Panc1 (cell line): ENCODE data around the gene RASGEF1B. TPM values are rescaled to one million over a fixed set of nuclear protein-coding genes. Genes with fewer than 3 reads are reported as not detected.
"Not testable (repeated sequence)": the region's sequence is repeated elsewhere in the genome, so short reads cannot be mapped to it uniquely, and the experiment has no call there.

Source experiments
- ATAC-seq: fragments of 200-7000 bp; cut with Tn5 transposase; 2 replicates; pipeline ENCODE4 v1.9.1; 2020; ENCODE audit warnings: mild to moderate bottlenecking, moderate library complexity
- BruUV-seq: library from RNA; stranded (reverse); fragments of 400-500 nt; replicated peaks from 2 replicates; lab custom pipeline; 2021; lab: Mats Ljungman, UMichigan
- CTCF ChIA-PET: fragments of 300-600 bp; sonication (Branson Sonifier 250); formaldehyde crosslinking; loops from one replicate; lab custom pipeline; 2022; ENCODE audit warnings: antibody characterized with exemption; lab: Charles Lee
- POLR2A ChIA-PET: fragments of 300-600 bp; sonication (Branson Sonifier 250); formaldehyde crosslinking; loops from one replicate; lab custom pipeline; 2022; ENCODE audit warnings: antibody characterized with exemption; lab: Charles Lee
- DNase-seq: peaks from one replicate; pipeline ENCODE4 v3.0.0-alpha.2; 2010; ENCODE audit warnings: low read depth, low spot score
- H3K27ac ChIP-seq: 2 replicates; pipeline ENCODE4 v1.5.1; 2011; ENCODE audit warnings: mild to moderate bottlenecking, low read length, inconsistent platforms
- H3K27me3 ChIP-seq: fragments of 200-500 bp; sonication (Bioruptor generic); 2 replicates; pipeline ENCODE4 v1.6.0; 2014; ENCODE audit warnings: low read length, inconsistent platforms; ENCODE audit not compliant: control insufficient read depth, insufficient read depth
- H3K36me3 ChIP-seq: fragments of 200-500 bp; sonication (Bioruptor generic); 2 replicates; pipeline ENCODE4 v1.5.1; 2014; ENCODE audit warnings: inconsistent platforms, mild to moderate bottlenecking, low read length, moderate library complexity; ENCODE audit not compliant: control insufficient read depth, insufficient read depth
- H3K4me1 ChIP-seq: 2 replicates; pipeline ENCODE4 v1.5.1; 2011; ENCODE audit warnings: inconsistent platforms, mild to moderate bottlenecking, low read length, moderate library complexity; ENCODE audit not compliant: control insufficient read depth, insufficient read depth
- H3K4me3 ChIP-seq, 2 experiments: 2 replicates each; pipeline ENCODE4 v1.5.1; 2011 to 2012; ENCODE audit warnings: low read depth in 2 of 2, low read length in 2 of 2, mild to moderate bottlenecking in 2 of 2, inconsistent platforms in 1 of 2, moderate library complexity in 1 of 2
- H3K9me3 ChIP-seq: fragments of 200-500 bp; sonication (Bioruptor generic); 2 replicates; pipeline ENCODE4 v1.5.1; 2014; ENCODE audit warnings: low read depth, mild to moderate bottlenecking, inconsistent platforms, low read length, moderate library complexity; ENCODE audit not compliant: control insufficient read depth, insufficient read depth
- CTCF ChIP-seq: fragments of 450-650 bp; IDR thresholded peaks from 2 replicates; pipeline ENCODE4 v1.5.1; 2017; ENCODE audit warnings: mild to moderate bottlenecking
- POLR2AphosphoS5 ChIP-seq: IDR thresholded peaks from 2 replicates; pipeline ENCODE4 v1.6.1; 2012; ENCODE audit warnings: mild to moderate bottlenecking, low read depth, low read length, moderate library complexity
- REST ChIP-seq, 2 experiments: IDR thresholded peaks; 2 replicates each; pipeline ENCODE4 v1.6.1; 2011 to 2012; ENCODE audit warnings: low read depth in 2 of 2, control low read depth in 1 of 2, low read length in 1 of 2, mild to moderate bottlenecking in 1 of 2, moderate library complexity in 1 of 2; ENCODE audit not compliant: insufficient read depth in 1 of 2
- SIN3A ChIP-seq: IDR thresholded peaks from 2 replicates; pipeline ENCODE4 v1.6.1; 2012; ENCODE audit warnings: low read depth, mild to moderate bottlenecking, low read length, moderate library complexity, borderline replicate concordance; ENCODE audit not compliant: insufficient read depth
- TCF7L2 ChIP-seq: IDR thresholded peaks from 2 replicates; pipeline ENCODE4 v1.6.1; 2011; ENCODE audit warnings: mild to moderate bottlenecking, low read depth, low read length, inconsistent platforms
- in situ Hi-C: cut with HindIII; loops from 2 replicates; pipeline ENCODE4 v1.10.0; 2016; ENCODE audit warnings: low sequenced_read_pairs, low pct_unique_long_range_greater_than_20kb
- intact Hi-C: fragments of 100-400 bp; cut with micrococcal nuclease; formaldehyde crosslinking; loops from one replicate; pipeline ENCODE4 v1.10.0; 2022; ENCODE audit not compliant: unreplicated experiment
- total RNA-seq: library from RNA; stranded (reverse); gene quantifications from one replicate; pipeline ENCODE4 v1.2.1, GENCODE V29; 2021; ENCODE audit not compliant: unreplicated experiment

The RASGEF1B gene
- total RNA-seq, 1 experiment from 2014 or later, result not detected

- H3K9me3 ChIP-seq, result no peaks in the 10 kb centered on the region
- POLR2A ChIA-PET, result no interaction called here
- in situ Hi-C loops (no loop called here), intact Hi-C loops (no loop called here)
- TF ChIP-seq CTCF, result no peak
- no peak for TF ChIP-seq SIN3A
- no peak for TF ChIP-seq REST (IDR thresholded peaks at IDR 0.05; ENCODE audit: insufficient read depth in 1 of 2, low read depth in 2 of 2, low read length in 1 of 2)
- no peak for TF ChIP-seq POLR2AphosphoS5
- TF ChIP-seq TCF7L2, result no peak
- CTCF ChIA-PET, result no interaction called here
- ATAC-seq, result no peak
- H3K36me3 ChIP-seq, result no peaks in the 10 kb centered on the region
- no peak overlapping the region for H3K27ac ChIP-seq
- H3K4me1 ChIP-seq, result no peaks in the 10 kb centered on the region
- H3K4me3 ChIP-seq, result no peak overlapping the region
- no TSS peak for BruUV-seq
- H3K27me3 ChIP-seq, result no peaks in the 10 kb centered on the region
- no peak for DNase-seq
Observed at GRCh38 chr4:81482326-81482725, 10.6 kb upstream of the RASGEF1B start.

GRCh38 chr4:81481151-81481550 lies 9.4 kb upstream of the RASGEF1B start:
- H3K9me3 ChIP-seq, result no peaks in the 10 kb centered on the region
- no peaks in the 10 kb centered on the region for H3K36me3 ChIP-seq
- no peak for DNase-seq
- no TSS peak for BruUV-seq
- intact Hi-C loops, result no loop called here
- POLR2A ChIA-PET, result no interaction called here
- ATAC-seq, result no peak
- H3K27me3 ChIP-seq, result no peaks in the 10 kb centered on the region
- no peaks in the 10 kb centered on the region for H3K4me1 ChIP-seq
- no peak for TF ChIP-seq POLR2AphosphoS5
- no peak for TF ChIP-seq REST (IDR thresholded peaks at IDR 0.05; ENCODE audit: insufficient read depth in 1 of 2, low read depth in 2 of 2, low read length in 1 of 2)
- no peak for TF ChIP-seq TCF7L2
- TF ChIP-seq CTCF, result no peak
- no peak for TF ChIP-seq SIN3A
- H3K4me3 ChIP-seq, result no peak overlapping the region
- CTCF ChIA-PET, result no interaction called here
- no peak overlapping the region for H3K27ac ChIP-seq
- in situ Hi-C loops, result no loop called here

- intact Hi-C loops, result not testable (repeated sequence)
Observed at GRCh38 chr4:81479573-81479972, 7.9 kb upstream of the RASGEF1B start.

More at GRCh38 chr4:81479573-81479972, 7.9 kb upstream of the RASGEF1B start:
- POLR2A ChIA-PET, result interaction anchor here (0.7 kb wide), 1 partner anchor 110 kb away, joined by 4 read pairs; no protein-coding TSS in a partner anchor
- H3K9me3 ChIP-seq, ATAC-seq, H3K27ac ChIP-seq, H3K4me1 ChIP-seq, H3K4me3 ChIP-seq, CTCF ChIA-PET, DNase-seq, in situ Hi-C loops, H3K36me3 ChIP-seq, H3K27me3 ChIP-seq, BruUV-seq: not testable (repeated sequence)
